Neuron (in vitro differentiated cells): ENCODE data around the gene EPX.

Source experiments
- H2AFZ ChIP-seq: one replicate; pipeline ENCODE4 v1.6.1; 2013; ENCODE audit warnings: low read depth, mild to moderate bottlenecking, inconsistent platforms, low read length, moderate library complexity
- H3K27me3 ChIP-seq: one replicate; pipeline ENCODE4 v1.6.1; 2013; ENCODE audit warnings: low read length; ENCODE audit not compliant: insufficient read depth
- H3K36me3 ChIP-seq: one replicate; pipeline ENCODE4 v1.6.1; 2013; ENCODE audit warnings: low read length; ENCODE audit not compliant: insufficient read depth
- H3K4me1 ChIP-seq: one replicate; pipeline ENCODE4 v1.6.1; 2013; ENCODE audit warnings: low read length; ENCODE audit not compliant: insufficient read depth
- H3K4me3 ChIP-seq: 2 replicates; pipeline ENCODE4 v1.5.1; 2013; ENCODE audit warnings: mild to moderate bottlenecking, low read length, moderate library complexity
- H3K9me3 ChIP-seq: one replicate; pipeline ENCODE4 v1.6.1; 2013; ENCODE audit warnings: low read length

The EPX gene

DNA sequence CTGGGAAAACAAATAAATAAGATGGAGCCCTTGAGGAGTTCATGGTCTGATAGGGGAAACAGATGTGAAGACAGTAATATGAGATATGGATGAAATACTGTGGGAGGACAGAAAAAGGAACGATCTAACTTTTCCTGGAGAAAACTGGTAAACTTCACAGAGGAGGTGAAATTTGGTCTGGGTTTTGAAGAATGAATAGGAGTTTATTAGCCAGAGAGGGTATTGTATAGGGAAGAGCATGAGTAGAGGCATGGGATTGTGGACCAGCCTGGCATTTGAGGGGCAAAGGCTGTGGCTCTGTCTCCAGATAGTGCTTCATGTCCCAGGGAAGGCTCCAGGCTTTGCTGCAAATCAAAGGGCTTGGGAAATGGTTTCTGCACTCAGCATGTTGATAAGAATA, 47.5 kb downstream of the EPX start:
- Histone ChIP-seq H3K4me3 (no peak overlapping the region), H2AFZ (no peak overlapping the region), H3K36me3 (no peaks in the 10 kb centered on the region), H3K27me3 (peaks cover 55% of the 10 kb centered on the region), H3K4me1 (no peaks in the 10 kb centered on the region), H3K9me3 (no peaks in the 10 kb centered on the region)

DNA sequence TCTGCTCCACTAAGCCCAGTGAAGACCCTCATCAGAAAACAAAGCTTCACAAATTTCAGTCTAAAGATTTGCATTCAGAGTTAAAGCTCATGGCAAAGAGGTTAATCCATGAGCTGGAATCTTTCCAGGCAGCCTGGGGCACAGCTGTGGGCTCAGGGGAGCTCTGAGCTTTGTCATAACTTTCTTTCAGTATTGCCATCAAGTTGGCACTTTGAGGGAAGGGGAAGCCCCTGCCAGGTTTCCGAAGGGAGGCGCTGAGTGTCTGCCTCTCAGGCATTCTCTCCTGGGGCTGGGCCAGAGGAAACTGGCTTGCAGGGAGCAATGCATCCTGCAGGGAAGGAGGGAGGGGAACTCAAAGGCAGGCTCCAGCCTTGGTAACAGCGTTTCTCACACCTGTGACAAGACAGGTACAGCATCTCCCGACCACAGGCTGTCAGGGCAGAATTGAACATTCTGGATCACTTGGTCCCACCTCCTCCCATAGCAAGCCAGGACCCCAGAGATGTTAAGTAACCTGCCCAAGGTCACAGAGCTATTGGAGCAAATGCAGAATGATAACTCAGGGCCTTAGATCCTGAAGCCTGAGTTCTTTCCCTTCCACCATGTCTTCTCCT, 49.8 kb downstream of the EPX start:
- H3K9me3 ChIP-seq, result no peaks in the 10 kb centered on the region
- no peak overlapping the region for H2AFZ ChIP-seq
- no peaks in the 10 kb centered on the region for H3K36me3 ChIP-seq
- H3K4me3 ChIP-seq, result no peak overlapping the region
- H3K27me3 ChIP-seq, result peaks cover 70% of the 10 kb centered on the region
- H3K4me1 ChIP-seq, result no peaks in the 10 kb centered on the region

DNA sequence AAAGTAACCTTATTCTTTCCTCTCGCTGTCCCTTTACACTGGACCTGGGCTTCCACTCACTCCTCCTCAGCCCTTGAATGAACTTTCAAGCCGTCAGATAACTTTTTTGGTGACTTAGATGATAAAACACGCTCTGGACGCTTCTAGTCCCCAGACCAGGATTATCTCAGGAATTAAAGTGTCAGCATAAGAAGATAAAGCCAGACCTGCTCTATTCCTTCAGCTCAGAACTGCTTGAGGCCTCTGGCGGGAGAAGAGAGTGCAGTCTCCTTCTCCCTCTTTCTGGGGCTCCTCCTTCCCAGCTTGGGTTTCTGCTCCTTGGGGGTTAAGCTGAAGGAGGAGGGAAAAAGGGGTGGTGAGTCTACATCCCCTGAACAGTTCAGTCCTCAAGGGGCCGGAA, 52.4 kb downstream of the EPX start:
- H3K27me3 ChIP-seq, result peaks cover 70% of the 10 kb centered on the region

DNA sequence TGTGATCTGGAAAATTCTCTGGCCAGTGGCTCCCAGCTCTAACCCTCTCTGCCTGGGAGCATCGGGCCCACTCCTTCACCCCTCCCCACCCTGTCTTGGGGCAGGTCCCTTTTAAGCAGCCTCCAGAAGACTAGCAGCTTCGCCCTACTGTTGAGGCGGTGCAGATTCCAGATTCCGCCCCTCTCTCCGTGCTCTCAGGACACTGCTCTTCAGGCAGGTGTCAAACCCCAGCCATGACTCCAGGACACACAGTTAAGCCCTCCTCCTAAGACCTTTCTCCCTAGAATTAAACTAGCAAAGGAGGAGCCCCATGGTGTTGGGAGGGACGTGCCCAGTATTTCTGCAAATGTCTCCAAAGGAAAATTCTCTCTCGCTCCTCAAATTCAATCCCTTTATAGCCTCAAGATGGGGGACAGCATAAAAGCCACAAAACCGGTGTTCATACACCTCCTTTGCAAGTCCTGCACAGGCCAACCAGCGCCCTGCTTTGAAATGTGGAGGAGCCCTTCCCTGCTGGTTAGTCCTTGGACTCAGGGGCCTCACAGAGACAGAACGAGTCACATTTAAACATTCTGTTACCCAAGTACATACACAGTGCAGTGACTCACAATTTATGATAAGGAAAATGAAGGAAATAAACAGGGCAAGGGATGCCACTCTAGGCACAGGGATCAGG, 53.0 kb downstream of the EPX start:
- H3K9me3 ChIP-seq, result no peaks in the 10 kb centered on the region
- H3K36me3 ChIP-seq, result no peaks in the 10 kb centered on the region
- H3K4me3 ChIP-seq, result no peak overlapping the region
- peaks cover 72% of the 10 kb centered on the region for H3K27me3 ChIP-seq
- H2AFZ ChIP-seq, result no peak overlapping the region
- no peaks in the 10 kb centered on the region for H3K4me1 ChIP-seq

More for the DNA sequence above, 52.4 kb downstream of the EPX start:
- Histone ChIP-seq H3K9me3 (no peaks in the 10 kb centered on the region), H3K36me3 (no peaks in the 10 kb centered on the region), H2AFZ (no peak overlapping the region), H3K4me3 (no peak overlapping the region), H3K4me1 (no peaks in the 10 kb centered on the region)

DNA sequence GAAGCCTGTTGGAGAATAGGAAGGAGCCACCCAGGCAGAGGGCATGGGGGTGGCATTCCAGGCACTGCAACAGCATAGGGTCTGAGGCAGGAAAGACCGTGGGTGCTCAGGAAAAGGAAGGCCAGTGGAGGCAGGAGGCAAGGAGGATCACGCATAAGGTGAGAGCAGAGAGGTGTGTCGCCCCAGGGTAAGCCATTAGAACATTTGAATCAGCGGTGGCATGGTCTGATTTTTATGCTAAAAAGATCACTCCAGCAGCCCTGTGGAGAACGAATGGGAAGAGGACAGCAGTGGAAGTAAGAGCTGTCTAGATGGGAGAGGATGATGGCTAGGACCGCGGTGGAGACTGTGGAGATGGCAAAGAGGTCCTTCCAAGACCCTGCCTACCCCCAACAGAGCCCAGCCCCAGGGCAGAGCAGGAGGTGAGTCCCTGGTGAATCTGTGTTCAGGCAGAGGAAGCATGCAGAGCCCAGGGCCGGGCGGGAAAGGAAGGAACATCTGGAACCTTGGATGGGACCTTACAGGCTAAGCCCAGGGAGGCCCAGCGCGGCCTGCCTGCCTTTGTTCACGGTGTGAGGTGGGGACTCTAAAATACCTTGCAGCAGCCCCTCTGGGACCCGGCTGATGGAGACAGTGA, 53.7 kb downstream of the EPX start:
- Histone ChIP-seq H3K27me3 (peaks cover 74% of the 10 kb centered on the region), H3K4me1 (no peaks in the 10 kb centered on the region), H3K36me3 (no peaks in the 10 kb centered on the region), H3K4me3 (no peak overlapping the region), H3K9me3 (no peaks in the 10 kb centered on the region), H2AFZ (no peak overlapping the region)

DNA sequence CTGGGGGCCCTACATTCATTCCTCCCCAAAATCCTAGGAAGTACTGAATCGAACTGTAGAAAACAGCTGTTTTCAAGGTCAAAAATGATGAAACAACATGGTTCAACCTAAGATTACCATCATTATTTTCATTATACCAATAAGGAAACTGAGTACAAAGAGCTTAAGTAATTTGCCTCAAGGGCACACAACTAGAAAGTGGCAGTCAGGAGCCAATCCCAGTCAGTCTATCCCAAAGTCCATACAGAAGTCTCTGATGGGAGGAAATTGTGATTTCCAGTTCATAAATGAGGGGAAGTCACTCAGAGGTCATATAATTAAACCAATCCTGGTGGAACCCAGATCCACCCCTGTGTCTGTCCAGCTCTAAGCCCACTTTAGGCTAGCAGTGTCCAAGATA, 54.3 kb downstream of the EPX start:
- Histone ChIP-seq H3K4me1 (no peaks in the 10 kb centered on the region), H3K27me3 (peaks cover 77% of the 10 kb centered on the region), H3K4me3 (no peak overlapping the region), H2AFZ (no peak overlapping the region), H3K9me3 (no peaks in the 10 kb centered on the region), H3K36me3 (no peaks in the 10 kb centered on the region)

DNA sequence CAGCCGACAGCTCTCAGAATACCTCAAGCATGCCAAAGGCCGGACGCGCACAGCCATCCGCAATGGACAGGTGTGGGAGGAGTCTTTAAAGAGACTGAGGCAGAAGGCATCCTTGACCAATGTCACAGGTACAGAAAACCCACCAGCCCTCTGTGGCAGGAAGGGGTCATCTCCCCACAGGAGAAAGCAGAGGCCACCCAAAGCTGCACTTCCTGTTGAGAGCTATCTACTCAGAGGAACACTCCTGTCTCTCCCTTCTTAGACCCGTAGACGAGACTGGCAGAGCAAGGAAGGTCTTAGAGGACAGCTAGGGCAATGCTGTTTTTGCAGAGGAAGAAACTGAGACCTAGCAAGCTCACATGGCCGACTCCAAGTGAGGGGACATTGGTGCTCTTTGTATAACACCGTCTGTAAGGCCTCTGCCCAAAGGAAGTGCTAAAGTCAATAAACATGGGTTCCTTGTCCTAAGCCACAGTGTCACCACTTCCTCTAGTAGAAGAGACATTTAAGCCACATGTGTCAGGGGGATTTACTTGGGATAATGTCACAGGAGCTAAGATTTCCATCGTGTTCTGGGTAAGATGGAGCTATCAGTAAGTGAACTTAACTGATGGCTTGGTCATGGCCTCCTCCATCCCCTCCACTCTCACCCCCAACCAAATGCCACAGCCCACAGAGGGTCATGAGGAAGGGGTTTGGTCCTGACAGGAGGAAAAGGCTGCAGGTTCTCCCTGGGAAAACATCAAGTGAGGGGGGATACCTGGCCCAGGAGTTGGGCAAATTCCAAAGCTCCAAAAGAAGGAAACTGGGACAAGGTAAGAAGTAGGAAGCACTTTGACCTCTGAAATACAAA, 55.2 kb downstream of the EPX start:
- H3K36me3 ChIP-seq, result no peaks in the 10 kb centered on the region
- no peak overlapping the region for H2AFZ ChIP-seq
- no peaks in the 10 kb centered on the region for H3K4me1 ChIP-seq
- H3K4me3 ChIP-seq, result no peak overlapping the region
- H3K9me3 ChIP-seq, result no peaks in the 10 kb centered on the region
- peaks cover 75% of the 10 kb centered on the region for H3K27me3 ChIP-seq

DNA sequence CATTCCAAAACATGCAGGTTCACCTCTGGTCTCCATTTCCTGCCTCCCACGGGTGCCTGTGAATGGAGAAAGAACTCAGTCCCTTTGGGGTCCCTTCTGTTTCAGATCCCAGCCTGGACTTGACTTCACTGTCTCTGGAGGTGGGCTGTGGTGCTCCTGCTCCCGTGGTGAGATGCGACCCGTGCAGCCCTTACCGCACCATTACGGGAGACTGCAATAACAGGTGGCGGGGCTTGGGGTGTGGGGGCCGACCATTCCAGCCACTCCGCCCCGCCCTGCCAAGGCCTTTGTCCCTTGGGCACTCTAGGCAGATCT, 56.4 kb downstream of the EPX start:
- Histone ChIP-seq H3K36me3 (no peaks in the 10 kb centered on the region), H3K27me3 (peaks cover 69% of the 10 kb centered on the region), H2AFZ (peak overlapping the region; percentile 90), H3K4me3 (no peak overlapping the region), H3K9me3 (no peaks in the 10 kb centered on the region), H3K4me1 (no peaks in the 10 kb centered on the region)

DNA sequence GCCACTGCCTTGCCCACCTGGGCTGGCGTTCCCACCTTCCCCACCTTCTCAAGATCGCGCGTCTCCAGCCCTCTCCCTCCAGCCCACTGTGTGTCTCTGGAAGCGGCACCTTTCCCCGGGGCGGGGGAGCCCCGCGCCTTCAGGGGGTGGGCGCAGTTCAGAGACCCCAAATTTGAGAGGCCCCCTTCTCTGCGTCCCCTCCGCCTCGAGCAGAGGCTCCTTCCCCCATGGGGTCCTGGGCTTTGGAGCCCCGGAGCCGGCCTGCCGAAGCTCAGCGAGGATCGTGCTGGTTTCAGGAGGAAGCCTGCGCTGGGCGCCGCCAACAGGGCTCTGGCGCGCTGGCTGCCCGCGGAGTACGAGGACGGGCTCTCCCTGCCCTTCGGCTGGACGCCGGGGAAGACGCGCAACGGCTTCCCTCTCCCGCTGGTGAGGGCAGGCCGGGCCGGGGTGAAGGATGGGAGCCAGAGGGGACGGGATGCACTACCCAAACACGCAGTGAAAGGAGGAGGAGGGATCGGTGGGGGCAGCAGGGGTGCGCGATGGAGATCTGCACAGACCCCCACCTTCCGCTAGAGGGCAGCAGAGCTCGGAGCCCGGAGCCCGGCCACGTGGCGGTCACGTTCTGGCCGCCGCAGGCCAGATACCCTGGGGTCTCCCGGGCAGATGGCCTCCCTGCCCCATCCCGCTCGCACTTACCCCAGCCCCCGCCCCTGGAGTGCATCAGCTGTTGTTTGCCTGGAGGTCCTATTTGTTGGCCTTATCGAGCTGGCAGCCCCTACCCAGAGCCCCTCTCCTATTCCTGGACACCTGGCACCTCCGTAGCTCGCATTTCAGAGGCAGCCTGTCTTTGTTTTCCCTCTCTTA, 57.0 kb downstream of the EPX start:
- H3K27me3 ChIP-seq, result peaks cover 66% of the 10 kb centered on the region
- no peaks in the 10 kb centered on the region for H3K9me3 ChIP-seq
- peak overlapping the region; percentile 42 for H3K4me3 ChIP-seq
- H3K4me1 ChIP-seq, result no peaks in the 10 kb centered on the region
- H3K36me3 ChIP-seq, result no peaks in the 10 kb centered on the region
- peak overlapping the region; percentile 90 for H2AFZ ChIP-seq

DNA sequence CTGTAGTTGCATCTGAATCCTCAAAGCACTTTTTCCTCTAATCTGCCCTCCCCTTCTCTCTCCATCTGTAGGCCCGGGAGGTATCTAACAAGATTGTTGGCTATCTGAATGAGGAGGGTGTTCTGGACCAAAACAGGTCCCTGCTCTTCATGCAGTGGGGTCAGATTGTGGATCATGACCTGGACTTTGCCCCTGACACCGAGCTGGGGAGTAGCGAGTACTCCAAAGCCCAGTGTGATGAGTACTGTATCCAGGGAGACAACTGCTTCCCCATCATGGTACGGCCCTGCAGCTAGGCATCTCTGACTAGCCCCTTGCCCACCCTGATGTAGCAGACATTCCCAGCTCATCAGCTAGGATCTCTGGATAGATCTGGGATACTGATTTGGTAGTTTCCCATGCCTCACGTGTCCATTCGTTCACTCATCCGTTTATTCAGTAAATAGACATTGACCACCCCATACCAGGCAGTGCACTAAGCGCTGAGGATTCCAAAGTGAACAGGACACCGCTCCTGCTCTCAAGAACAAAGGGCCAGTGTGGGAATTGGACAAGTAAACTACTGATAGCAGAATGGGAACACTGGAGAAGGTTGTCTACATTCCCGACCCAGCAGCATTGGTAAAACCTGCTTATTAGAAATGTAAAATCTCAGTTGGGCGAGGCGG, 58.0 kb downstream of the EPX start:
- H3K4me1 ChIP-seq, result no peaks in the 10 kb centered on the region
- H3K36me3 ChIP-seq, result no peaks in the 10 kb centered on the region
- peaks cover 62% of the 10 kb centered on the region for H3K27me3 ChIP-seq
- H3K9me3 ChIP-seq, result no peaks in the 10 kb centered on the region
- H2AFZ ChIP-seq, result peak overlapping the region; percentile 90
- H3K4me3 ChIP-seq, result no peak overlapping the region

DNA sequence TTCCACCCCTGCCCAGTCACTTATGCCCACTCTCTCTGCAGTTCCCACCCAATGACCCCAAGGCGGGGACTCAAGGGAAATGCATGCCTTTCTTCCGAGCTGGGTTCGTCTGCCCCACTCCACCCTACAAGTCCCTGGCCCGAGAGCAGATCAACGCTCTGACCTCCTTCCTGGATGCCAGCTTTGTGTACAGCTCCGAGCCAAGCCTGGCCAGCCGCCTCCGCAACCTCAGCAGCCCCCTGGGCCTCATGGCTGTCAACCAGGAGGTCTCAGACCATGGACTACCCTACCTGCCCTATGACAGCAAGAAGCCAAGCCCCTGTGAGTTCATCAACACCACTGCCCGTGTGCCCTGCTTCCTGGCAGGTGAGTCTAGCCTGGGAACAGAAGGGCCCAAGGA, 59.6 kb downstream of the EPX start:
- H2AFZ ChIP-seq, result no peak overlapping the region
- no peak overlapping the region for H3K4me3 ChIP-seq
- H3K4me1 ChIP-seq, result no peaks in the 10 kb centered on the region
- peaks cover 50% of the 10 kb centered on the region for H3K27me3 ChIP-seq
- H3K36me3 ChIP-seq, result no peaks in the 10 kb centered on the region
- no peaks in the 10 kb centered on the region for H3K9me3 ChIP-seq

DNA sequence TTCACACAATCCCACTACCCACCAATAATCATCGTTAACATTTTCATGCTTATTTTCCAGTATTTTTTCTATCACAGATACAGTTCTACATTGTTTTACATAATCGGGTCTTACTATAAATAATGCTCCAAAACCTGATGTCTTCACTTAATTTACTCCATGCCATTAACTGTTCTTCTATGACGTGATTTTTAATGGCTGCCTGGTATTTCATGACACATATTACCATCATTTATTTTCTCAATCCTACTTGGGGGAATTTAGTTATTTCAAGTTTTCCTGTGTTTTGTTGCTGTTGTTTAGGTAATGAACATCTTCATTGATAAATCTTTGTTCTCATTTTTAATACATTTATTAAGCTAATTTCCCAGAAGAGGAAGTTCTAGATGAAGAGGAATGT, 60.6 kb downstream of the EPX start:
- H3K4me1 ChIP-seq, result no peaks in the 10 kb centered on the region
- H3K4me3 ChIP-seq, result no peak overlapping the region
- H2AFZ ChIP-seq, result no peak overlapping the region
- no peaks in the 10 kb centered on the region for H3K9me3 ChIP-seq
- peaks cover 42% of the 10 kb centered on the region for H3K27me3 ChIP-seq
- H3K36me3 ChIP-seq, result no peaks in the 10 kb centered on the region
